ENCODE data around the gene SGPP2.

DNA sequence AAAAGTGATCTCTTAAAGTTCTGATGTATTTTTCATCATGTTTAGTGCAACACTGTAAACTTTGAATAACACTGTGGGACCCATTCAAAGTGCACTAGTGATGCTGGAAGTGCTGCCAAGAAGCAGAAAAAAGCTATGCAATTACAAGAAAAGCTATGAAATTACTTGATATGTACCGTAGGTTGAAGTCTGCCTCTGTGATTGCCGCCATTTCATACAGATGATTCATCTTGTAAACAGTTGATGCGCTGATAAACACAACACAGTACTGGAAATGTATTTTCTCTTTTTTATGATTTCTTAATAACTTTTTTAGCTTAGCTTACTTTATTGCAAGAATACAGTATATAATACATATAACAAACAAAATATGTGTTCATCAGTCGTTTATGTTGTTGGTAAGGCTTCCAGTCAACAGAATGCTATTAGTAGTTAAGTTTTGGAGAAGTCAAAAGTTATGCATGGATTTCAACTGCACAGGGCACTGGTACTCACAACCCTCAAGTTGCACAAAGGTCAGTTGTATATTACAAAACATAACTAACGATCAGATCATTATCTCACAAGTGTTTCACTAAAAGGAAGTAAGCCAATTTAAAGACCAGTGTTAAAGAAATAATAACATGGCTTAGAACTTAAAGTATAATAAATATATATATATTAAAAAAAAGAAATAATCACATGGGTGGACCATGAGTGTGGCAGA lies 82.0 kb downstream of the SGPP2 start:
- no peak for TF ChIP-seq POLR2AphosphoS5 (IDR thresholded peaks at IDR 0.05; ENCODE audit: low read depth, low read length)
- TF ChIP-seq TAF1 (IDR thresholded peaks at IDR 0.05; ENCODE audit: borderline replicate concordance, insufficient read depth, low read length), result no peak

Measured in PFSK-1 (cell line).